ENCODE results near the gene SLC4A9. TPM values are rescaled to one million over a fixed set of nuclear protein-coding genes. Genes with fewer than 3 reads are reported as not detected.

SLC4A9 gene
- total and polyA plus RNA-seq, 2 experiments from 2014 or later, result 0.07 to 0.53 TPM

- DNase-seq (ENCODE audit: low spot score), result no peak
- Histone ChIP-seq H4K20me1 (ENCODE audit: insufficient read depth, poor library complexity, severe bottlenecking) (no peaks in the 10 kb centered on the region), H3K4me2 (no peak overlapping the region), H3K27ac (no peak overlapping the region), H3K4me3 (no peak overlapping the region), H2AFZ (no peak overlapping the region), H3K79me2 (peaks cover 3% of the 10 kb centered on the region), H3K4me1 (ENCODE audit: insufficient read depth) (no peaks in the 10 kb centered on the region), H3K9me2 (replicated peaks; ENCODE audit: insufficient read depth) (no peaks in the 10 kb centered on the region), H3K27me3 (no peaks in the 10 kb centered on the region), H3K36me3 (replicated peaks; ENCODE audit: insufficient read depth, low read depth) (no peaks in the 10 kb centered on the region), H3K9me3 (ENCODE audit: low read depth) (no peaks in the 10 kb centered on the region)
- TF ChIP-seq EZH2 (IDR thresholded peaks at IDR 0.05; ENCODE audit: borderline replicate concordance) (no peak), EZH2phosphoT487 (IDR thresholded peaks at IDR 0.05; ENCODE audit: low read depth, severe bottlenecking, unreplicated experiment) (no peak), CTCF (IDR thresholded peaks at IDR 0.05; ENCODE audit: poor library complexity) (no peak)
- WGBS (ENCODE audit: low lambda C conversion rate, missing lambda C conversion rate), result 91% methylated on average over 2 of the region's 2 CpGs
These were observed 33.7 kb downstream of the SLC4A9 start for GRCh38 chr5:140393738-140394137.

DNA sequence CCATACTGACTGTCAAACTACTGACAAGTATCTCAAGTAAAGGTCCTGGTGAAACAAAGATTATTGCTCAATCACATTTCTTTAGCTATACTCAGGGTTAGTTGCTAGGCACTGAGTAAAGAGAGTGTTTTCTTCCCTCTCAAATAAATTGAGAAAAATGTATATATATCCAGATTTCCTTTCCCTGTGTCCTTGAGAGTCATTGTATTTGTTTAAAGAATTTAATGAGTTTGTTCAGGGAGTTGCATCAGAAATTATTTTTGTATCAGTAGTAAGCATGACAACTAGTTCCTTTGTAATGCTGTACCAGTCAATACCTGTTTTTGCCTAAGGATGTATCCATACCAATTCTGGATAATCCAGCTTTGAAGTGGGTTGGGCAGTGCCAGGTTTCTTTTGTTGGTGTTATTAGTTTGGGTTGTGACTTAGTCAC lies 38.4 kb downstream of the SLC4A9 start:
- no peak for DNase-seq (ENCODE audit: low spot score)
- no peak overlapping the region for H3K4me3 ChIP-seq
- H3K27ac ChIP-seq, result no peak overlapping the region
- peaks cover 9% of the 10 kb centered on the region for H4K20me1 ChIP-seq (ENCODE audit: insufficient read depth, poor library complexity, severe bottlenecking)
- no peaks in the 10 kb centered on the region for H3K9me2 ChIP-seq (replicated peaks; ENCODE audit: insufficient read depth)
- H3K36me3 ChIP-seq (replicated peaks; ENCODE audit: insufficient read depth, low read depth), result no peaks in the 10 kb centered on the region
- H3K9me3 ChIP-seq (ENCODE audit: low read depth), result no peaks in the 10 kb centered on the region
- no peak overlapping the region for H3K4me2 ChIP-seq
- peaks cover 27% of the 10 kb centered on the region for H3K79me2 ChIP-seq
- TF ChIP-seq CTCF (IDR thresholded peaks at IDR 0.05; ENCODE audit: poor library complexity) (no peak), EZH2phosphoT487 (IDR thresholded peaks at IDR 0.05; ENCODE audit: low read depth, severe bottlenecking, unreplicated experiment) (no peak), EZH2 (IDR thresholded peaks at IDR 0.05; ENCODE audit: borderline replicate concordance) (no peak)
- peaks cover 7% of the 10 kb centered on the region for H3K4me1 ChIP-seq (ENCODE audit: insufficient read depth)
- no peaks in the 10 kb centered on the region for H3K27me3 ChIP-seq
- H2AFZ ChIP-seq, result no peak overlapping the region

GRCh38 chr5:140399979-140400729 lies 40.2 kb downstream of the SLC4A9 start:
- Histone ChIP-seq H3K36me3 (replicated peaks; ENCODE audit: insufficient read depth, low read depth) (no peaks in the 10 kb centered on the region), H4K20me1 (ENCODE audit: insufficient read depth, poor library complexity, severe bottlenecking) (peaks cover 27% of the 10 kb centered on the region), H3K79me2 (peaks cover 45% of the 10 kb centered on the region), H2AFZ (peak overlapping the region; percentile 42), H3K27me3 (no peaks in the 10 kb centered on the region), H3K4me2 (peak overlapping the region; percentile 88), H3K27ac (peak overlapping the region; percentile 77), H3K4me3 (peak overlapping the region; percentile 26), H3K9me2 (replicated peaks; ENCODE audit: insufficient read depth) (no peaks in the 10 kb centered on the region), H3K4me1 (ENCODE audit: insufficient read depth) (peaks cover 18% of the 10 kb centered on the region), H3K9me3 (ENCODE audit: low read depth) (no peaks in the 10 kb centered on the region)
- peak; percentile 5 for DNase-seq (ENCODE audit: low spot score)
- TF ChIP-seq CTCF (IDR thresholded peaks at IDR 0.05; ENCODE audit: poor library complexity), result no peak
- no peak for TF ChIP-seq EZH2 (IDR thresholded peaks at IDR 0.05; ENCODE audit: borderline replicate concordance)
- 33% methylated on average over 25 of the region's 25 CpGs for WGBS (ENCODE audit: low lambda C conversion rate, missing lambda C conversion rate)

Measured in hepatocyte (in vitro differentiated cells).